Measurements from ENCODE around the gene SLC25A10.

GRCh38 chr17:81703747-81704654, 8.1 kb upstream of the SLC25A10 start:
- TF ChIP-seq, protein P1, sequence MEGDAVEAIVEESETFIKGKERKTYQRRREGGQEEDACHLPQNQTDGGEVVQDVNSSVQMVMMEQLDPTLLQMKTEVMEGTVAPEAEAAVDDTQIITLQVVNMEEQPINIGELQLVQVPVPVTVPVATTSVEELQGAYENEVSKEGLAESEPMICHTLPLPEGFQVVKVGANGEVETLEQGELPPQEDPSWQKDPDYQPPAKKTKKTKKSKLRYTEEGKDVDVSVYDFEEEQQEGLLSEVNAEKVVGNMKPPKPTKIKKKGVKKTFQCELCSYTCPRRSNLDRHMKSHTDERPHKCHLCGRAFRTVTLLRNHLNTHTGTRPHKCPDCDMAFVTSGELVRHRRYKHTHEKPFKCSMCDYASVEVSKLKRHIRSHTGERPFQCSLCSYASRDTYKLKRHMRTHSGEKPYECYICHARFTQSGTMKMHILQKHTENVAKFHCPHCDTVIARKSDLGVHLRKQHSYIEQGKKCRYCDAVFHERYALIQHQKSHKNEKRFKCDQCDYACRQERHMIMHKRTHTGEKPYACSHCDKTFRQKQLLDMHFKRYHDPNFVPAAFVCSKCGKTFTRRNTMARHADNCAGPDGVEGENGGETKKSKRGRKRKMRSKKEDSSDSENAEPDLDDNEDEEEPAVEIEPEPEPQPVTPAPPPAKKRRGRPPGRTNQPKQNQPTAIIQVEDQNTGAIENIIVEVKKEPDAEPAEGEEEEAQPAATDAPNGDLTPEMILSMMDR (IDR thresholded peaks at IDR 0.05): no peak
- no peak for TF ChIP-seq EZH2 (IDR thresholded peaks at IDR 0.05)
- no peak for TF ChIP-seq EZH2phosphoT487 (IDR thresholded peaks at IDR 0.05)
